DMS153 (cell line): ENCODE results near the gene LMOD2.

ENCODE experiments used
- DNase-seq: peaks from one replicate; lab custom pipeline; 2025; lab: John Stamatoyannopoulos, UW

Gene LMOD2

GRCh38 chr7:123673752-123674398 is 18.2 kb downstream of the LMOD2 start:
- DNase-seq: no peak

GRCh38 chr7:123674399-123675180 is 18.9 kb downstream of the LMOD2 start:
- no peak for DNase-seq

GRCh38 chr7:123675181-123675473 is 19.5 kb downstream of the LMOD2 start:
- DNase-seq: no peak

- no peak for DNase-seq
Observed at GRCh38 chr7:123677061-123677715, 21.5 kb downstream of the LMOD2 start.

GRCh38 chr7:123679614-123680013 is 23.9 kb downstream of the LMOD2 start:
- no peak for DNase-seq

- DNase-seq: no peak
Observed at GRCh38 chr7:123680580-123680979, 24.9 kb downstream of the LMOD2 start.

GRCh38 chr7:123681561-123681960 is 25.9 kb downstream of the LMOD2 start:
- DNase-seq: no peak

GRCh38 chr7:123682690-123683089 is 27.0 kb downstream of the LMOD2 start:
- DNase-seq: no peak

GRCh38 chr7:123687161-123687560 is 31.5 kb downstream of the LMOD2 start:
- DNase-seq: no peak

- no peak for DNase-seq
Observed at GRCh38 chr7:123687727-123688126, 32.1 kb downstream of the LMOD2 start.

GRCh38 chr7:123689250-123689649 is 33.6 kb downstream of the LMOD2 start:
- DNase-seq: no peak

- no peak for DNase-seq
Observed at GRCh38 chr7:123690550-123690949, 34.9 kb downstream of the LMOD2 start.

GRCh38 chr7:123692471-123692877 is 36.8 kb downstream of the LMOD2 start:
- no peak for DNase-seq

GRCh38 chr7:123695944-123696677 is 40.4 kb downstream of the LMOD2 start:
- no peak for DNase-seq

GRCh38 chr7:123705211-123705901 is 49.7 kb downstream of the LMOD2 start:
- DNase-seq: no peak

GRCh38 chr7:123709525-123709924 is 53.9 kb downstream of the LMOD2 start:
- DNase-seq: no peak

- no peak for DNase-seq
Observed at GRCh38 chr7:123710683-123711082, 55.0 kb downstream of the LMOD2 start.

- DNase-seq: no peak
Observed at GRCh38 chr7:123711832-123712293, 56.2 kb downstream of the LMOD2 start.

- DNase-seq: no peak
Observed at GRCh38 chr7:123712619-123713018, 57.0 kb downstream of the LMOD2 start.
